Measurements from ENCODE around the gene SOWAHA.

GRCh38 chr5:132849347-132849746 is 36.2 kb downstream of the SOWAHA start:
- TF ChIP-seq FOXA1 (IDR thresholded peaks at IDR 0.05), result no peak
- no peak for TF ChIP-seq PKNOX1 (IDR thresholded peaks at IDR 0.05)
- TF ChIP-seq FOXK2 (IDR thresholded peaks at IDR 0.05), result no peak
- no peak for TF ChIP-seq FOXM1 (IDR thresholded peaks at IDR 0.05; ENCODE audit: borderline replicate concordance)
- no peak for TF ChIP-seq ZNF384 (IDR thresholded peaks at IDR 0.05)
- no peak for TF ChIP-seq SP1 (IDR thresholded peaks at IDR 0.05)
- no peak for TF ChIP-seq ELF4 (IDR thresholded peaks at IDR 0.05)
